HG02623 (cell line): ENCODE measurements around the gene GDI2.
"Not testable (repeated sequence)": the region's sequence is repeated elsewhere in the genome, so short reads cannot be mapped to it uniquely, and the experiment has no call there.

Experiments
- ATAC-seq: cut with Tn5 transposase; IDR thresholded peaks from one replicate; pipeline ENCODE4 v1.9.1; 2021; ENCODE audit warnings: moderate library complexity; ENCODE audit not compliant: unreplicated experiment

GDI2 gene

GRCh38 chr10:5813341-5814109 lies at the start of gene GDI2:
TSS of gene GDI2 (minus strand) at chr10:5813434. CDS start at chr10:5813258, 176 bp downstream.
- ATAC-seq, result peak; percentile 80

GRCh38 chr10:5862360-5862961 lies 49.2 kb upstream of the GDI2 start:
- peak; percentile 94 for ATAC-seq

GRCh38 chr10:5860066-5860465 lies 46.8 kb upstream of the GDI2 start:
- ATAC-seq, result no peak

- no peak for ATAC-seq
Measured at GRCh38 chr10:5858811-5859210, 45.6 kb upstream of the GDI2 start.

GRCh38 chr10:5856701-5857004 lies 43.4 kb upstream of the GDI2 start:
- no peak for ATAC-seq

DNA sequence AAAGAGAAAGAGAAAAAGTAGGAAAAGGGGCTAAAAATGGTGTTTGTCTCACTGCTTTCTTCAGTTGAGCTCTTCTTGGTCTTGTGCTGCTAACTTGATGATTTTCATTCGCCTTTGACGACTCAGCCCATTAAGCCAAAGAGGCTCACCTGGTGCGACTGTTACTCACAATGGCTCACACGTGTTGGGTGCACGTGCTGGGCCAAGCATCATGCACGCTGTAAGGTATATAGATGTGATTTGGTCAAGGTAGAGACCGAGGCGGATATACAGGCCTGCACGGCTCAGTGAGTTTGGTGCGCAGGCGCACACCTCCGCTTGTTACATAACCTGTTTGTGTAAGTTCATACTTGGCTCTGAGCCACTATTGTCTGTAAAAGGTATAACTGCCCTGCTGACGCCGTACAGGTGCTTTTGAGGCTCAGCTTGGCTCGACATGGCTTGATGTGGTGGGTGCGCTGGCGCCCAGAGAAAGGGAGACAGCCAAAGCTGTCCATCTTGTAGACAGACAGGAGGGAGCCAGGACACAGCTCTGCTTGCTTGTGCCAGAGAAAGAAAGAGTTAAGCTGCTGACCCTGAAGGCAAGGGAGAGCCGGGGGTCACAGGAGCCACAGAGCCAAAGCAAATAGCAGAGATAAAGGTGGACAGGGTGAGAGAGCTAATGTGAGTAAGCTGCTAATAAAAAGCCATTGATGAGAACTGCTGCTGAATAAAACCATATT lies 42.9 kb upstream of the GDI2 start:
- ATAC-seq, result no peak

- ATAC-seq, result no peak
Measured at GRCh38 chr10:5854131-5854475, 40.9 kb upstream of the GDI2 start.

DNA sequence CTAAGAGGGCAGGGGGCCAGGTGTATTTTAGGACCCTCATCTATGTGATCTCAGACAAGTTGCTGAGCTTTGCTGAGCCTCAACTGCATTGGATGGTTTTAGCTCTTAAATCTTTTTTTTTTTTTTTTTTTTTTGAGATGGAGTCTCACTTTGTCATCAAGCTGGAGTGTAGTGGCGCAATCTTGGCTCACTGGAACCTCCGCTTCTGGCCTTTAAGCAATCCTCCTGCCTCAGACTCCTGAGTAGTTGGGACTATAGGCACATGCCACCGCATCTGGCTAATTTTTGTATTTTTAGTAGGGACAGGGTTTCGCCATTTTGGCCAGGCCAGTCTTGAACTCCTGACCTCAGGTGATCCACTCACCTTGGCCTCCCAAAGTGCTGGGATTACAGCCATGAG lies 33.4 kb upstream of the GDI2 start:
- not testable (repeated sequence) for ATAC-seq

DNA sequence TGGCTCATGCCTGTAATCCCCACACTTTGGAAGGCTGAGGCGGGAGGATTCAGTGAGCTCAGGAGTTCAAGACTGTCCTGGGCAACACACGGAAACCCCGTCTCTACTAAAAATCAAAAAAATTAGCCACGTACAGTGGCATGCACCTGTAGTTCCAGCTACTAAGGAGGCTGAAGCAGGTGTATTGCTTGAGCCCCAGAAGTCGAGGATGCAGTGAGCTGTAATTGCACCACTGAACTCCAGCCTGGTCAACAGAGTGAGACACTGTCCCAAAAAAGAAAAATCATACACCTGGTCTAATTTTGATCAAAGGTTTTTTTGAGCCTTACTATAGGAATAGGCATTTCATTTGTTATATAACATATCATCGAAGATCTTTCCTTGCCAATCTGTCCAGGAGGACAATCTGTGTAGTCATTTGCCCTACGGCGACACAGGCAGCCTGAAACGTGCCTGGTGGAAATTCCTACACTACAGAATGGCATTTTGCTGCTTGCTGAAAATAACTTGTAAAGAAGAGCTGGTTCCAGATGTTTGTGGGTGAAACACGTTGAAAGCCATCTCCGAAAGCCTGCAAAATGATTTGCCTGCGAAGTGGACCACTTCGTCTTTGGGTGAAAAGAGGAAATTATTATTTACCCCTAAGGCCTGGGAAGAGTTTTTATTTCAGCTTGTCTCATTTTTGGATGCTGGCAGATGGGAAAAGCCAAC lies 31.3 kb upstream of the GDI2 start:
- no peak for ATAC-seq

DNA sequence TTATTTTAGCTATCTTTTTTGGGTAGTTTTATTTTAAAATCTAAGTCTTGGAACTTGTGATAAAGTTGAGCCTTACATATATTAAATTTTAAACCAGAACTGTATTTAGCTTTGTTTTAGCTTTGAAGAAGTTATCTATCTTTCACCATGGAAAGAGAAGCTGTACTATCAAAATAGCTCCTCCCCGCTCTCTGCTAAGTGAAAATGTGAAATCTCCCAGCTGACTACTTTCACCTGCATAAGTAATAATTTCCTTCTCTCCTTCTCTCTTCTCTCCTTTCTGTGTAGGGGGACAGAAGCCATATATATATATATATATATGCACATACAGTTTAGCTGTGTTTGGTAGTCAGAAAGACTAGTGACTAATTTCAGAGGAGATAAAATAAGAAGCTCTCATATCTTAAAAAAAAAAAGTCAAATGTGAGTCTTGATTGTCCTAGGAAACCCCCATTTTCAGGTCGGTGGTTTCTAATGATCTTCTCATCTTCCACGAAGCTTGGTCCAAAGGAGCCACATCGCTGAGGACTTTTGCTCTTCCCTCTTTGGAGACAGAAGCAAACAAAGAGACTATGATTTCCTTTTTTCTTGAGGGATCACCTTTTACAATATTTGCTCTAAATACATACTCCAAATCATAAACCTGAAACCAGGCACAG lies 30.6 kb upstream of the GDI2 start:
- ATAC-seq, result no peak

GRCh38 chr10:5841965-5842364 lies 28.7 kb upstream of the GDI2 start:
- no peak for ATAC-seq

DNA sequence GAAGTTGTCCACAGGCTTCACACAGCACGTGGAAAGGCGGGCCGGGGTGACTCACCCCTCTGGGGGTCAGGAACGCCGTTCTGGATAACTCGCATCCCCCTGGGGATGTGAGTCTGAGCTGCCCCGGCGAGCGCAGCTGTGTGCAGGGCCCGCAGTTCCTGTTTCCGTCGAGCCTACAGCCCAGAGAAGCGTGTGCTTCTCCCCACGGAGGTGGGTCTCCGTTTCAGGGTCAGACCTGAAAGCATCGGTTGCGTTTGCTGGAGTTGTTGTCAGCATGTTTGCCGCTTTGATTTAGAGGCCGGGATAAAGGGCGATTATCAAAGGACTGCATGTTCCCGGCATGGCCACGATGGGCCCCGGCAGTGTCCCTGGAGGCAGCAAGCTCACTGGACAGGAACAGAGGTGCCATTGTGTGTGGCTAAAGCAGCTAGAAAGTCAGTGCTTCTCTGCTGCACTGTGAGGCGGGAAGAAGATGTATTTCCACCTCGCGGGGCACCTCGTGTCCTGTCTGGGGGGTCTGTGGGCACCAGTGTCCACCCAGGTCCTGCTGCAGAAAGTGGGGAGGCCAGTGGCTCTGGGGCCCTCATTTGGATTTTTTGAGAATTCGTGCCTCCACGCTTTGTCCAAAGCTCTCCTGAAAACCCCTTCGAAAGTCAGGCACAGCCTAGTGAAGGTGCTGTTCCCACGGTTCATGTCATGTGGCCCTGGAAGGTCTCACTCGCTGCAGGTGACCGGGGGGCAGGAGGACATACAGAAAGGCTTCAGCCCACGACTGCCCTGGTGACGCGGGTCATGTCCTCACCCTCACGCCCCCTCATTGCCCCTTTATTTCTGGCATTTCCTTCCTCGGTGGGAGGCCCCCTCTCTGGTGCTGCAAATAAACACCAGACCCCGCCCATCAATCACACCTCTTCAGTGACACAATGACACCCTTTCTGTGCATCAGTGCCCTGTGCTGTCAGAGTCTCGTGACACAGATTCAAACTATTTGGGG lies 27.4 kb upstream of the GDI2 start:
- ATAC-seq, result peak; percentile 66

DNA sequence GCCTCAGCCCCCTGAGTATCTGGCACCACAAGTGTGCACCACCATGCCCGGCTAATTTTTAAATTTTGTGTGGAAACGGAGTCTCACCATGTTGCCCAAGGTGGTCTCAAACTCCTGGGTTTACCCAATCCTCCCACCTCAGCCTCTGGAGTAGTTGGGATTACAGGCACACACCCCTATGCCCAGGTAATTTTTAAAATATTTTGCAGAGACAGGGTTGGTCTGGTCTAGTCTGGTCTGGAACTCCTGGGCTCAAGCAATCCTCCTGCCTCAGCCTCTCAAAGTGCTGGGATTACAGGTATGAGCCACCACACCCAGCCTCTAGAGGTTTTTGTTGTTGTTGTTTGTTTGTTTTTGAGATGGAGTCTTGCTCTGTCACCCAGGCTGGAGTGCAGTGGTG lies 22.9 kb upstream of the GDI2 start:
- not testable (repeated sequence) for ATAC-seq

- ATAC-seq, result no peak
Measured at GRCh38 chr10:5835446-5836095, 22.3 kb upstream of the GDI2 start.

DNA sequence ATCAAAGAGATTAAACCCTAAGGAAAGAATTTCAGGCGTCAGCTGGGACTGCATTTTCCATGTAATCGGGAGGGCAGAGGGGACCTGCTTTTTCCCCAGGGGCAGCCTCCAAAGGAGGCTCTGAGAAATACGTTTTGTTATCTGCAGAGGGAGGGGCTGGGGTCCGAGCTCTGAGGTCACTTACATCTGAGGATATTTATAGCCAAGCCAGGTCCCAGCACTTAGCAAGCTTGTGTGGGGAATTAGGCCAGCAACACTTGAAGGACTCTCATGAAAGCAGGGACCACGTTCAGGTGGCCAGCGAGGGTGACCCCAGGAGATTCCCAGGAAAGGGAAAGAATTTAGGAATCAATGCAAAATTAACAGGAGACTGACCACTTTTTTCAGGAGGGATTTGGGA lies 20.6 kb upstream of the GDI2 start:
- no peak for ATAC-seq

DNA sequence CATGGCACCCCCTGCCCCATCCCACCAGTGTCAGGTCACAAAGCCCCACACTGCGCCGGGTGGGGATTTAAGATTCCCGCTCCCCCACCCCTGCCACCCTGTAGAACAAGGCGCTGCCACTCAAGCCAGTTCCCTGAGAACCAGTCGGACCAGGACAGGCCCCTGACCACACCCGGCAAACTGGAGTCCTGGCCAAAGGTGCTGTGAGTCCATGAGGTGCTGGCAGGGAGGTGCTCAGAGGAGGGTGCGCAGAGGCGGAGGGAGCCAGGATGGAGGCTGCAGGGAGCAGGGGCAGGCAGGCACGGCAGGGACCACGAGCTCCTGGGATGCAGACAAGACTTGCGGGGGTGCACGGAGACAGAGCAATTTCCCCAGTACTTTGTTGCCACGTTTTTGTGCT lies 19.7 kb upstream of the GDI2 start:
- no peak for ATAC-seq

GRCh38 chr10:5831446-5831782 lies 18.2 kb upstream of the GDI2 start:
- no peak for ATAC-seq

GRCh38 chr10:5830629-5831445 lies 17.6 kb upstream of the GDI2 start:
- no peak for ATAC-seq

GRCh38 chr10:5829267-5829666 lies 16.0 kb upstream of the GDI2 start:
- ATAC-seq, result no peak
